ENCODE data around the gene NRXN3. TPM values are rescaled to one million over a fixed set of nuclear protein-coding genes. Genes with fewer than 3 reads are reported as not detected.

Gene NRXN3
- total RNA-seq, 4 donors from 2014 or later, result 0.04 to 0.16 TPM; not detected in 2

DNA sequence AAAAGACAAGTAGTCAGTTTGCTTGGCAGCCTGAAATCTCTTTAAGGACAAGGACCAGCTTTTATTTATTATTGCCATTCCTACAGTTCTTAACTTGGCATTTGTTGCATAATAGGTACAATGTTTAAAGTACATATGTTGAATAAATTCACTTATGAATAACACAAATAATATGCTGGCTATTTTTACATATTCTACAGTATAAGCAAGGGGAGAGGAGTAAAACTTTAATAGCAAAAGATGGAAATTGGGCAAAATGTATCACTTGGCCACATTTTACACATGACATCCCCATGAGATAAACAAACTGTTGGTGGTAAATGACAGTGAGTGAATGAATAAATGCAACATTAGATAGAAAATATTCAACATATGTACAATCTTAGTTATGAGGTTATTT lies 1708.1 kb downstream of the NRXN3 start:
- Histone ChIP-seq H3K9me3 (no peaks in the 10 kb centered on the region), H3K4me3 (no peak overlapping the region), H3K27me3 (no peaks in the 10 kb centered on the region), H3K27ac (no peak overlapping the region), H3K36me3 (no peaks in the 10 kb centered on the region), H3K4me1 (no peaks in the 10 kb centered on the region)
- in situ Hi-C loops (cut with MboI; ENCODE audit: low sequenced_read_pairs in 4 of 4), result no loop called here
- intact Hi-C loops (cut with DNase I; ENCODE audit: low total_unique reads), result no loop called here
- TF ChIP-seq, protein P1, sequence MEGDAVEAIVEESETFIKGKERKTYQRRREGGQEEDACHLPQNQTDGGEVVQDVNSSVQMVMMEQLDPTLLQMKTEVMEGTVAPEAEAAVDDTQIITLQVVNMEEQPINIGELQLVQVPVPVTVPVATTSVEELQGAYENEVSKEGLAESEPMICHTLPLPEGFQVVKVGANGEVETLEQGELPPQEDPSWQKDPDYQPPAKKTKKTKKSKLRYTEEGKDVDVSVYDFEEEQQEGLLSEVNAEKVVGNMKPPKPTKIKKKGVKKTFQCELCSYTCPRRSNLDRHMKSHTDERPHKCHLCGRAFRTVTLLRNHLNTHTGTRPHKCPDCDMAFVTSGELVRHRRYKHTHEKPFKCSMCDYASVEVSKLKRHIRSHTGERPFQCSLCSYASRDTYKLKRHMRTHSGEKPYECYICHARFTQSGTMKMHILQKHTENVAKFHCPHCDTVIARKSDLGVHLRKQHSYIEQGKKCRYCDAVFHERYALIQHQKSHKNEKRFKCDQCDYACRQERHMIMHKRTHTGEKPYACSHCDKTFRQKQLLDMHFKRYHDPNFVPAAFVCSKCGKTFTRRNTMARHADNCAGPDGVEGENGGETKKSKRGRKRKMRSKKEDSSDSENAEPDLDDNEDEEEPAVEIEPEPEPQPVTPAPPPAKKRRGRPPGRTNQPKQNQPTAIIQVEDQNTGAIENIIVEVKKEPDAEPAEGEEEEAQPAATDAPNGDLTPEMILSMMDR (IDR thresholded peaks at IDR 0.05 in 4 of 5, conservative IDR thresholded peaks at IDR 0.05 in 1 of 5), result no peak
- ATAC-seq (no peak), DNase-seq (no peak)

DNA sequence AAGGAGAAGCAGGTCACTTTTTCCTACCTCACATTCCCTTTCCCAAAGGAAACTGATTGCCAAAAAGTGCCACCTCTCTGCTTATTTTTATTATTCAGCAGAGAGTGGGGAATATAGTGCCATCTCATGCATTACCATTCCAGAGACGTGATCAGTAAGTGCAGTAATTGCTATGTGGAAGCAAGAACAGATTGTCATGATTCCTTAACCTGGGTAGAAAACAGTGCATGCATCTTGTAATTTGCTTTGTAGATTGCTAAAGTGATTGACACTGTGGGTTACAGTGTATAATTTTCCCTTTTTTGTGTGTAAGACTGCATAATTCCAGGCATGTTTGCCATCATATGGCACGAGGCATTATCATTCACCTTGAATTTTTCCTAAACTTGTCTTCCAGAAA lies 1708.6 kb downstream of the NRXN3 start:
- H3K4me1 ChIP-seq, result no peaks in the 10 kb centered on the region
- DNase-seq (no peak), ATAC-seq (no peak)
- no peak for TF ChIP-seq POLR2A (IDR thresholded peaks at IDR 0.05)
- TF ChIP-seq, protein P1 (IDR thresholded peaks at IDR 0.05 in 4 of 5, conservative IDR thresholded peaks at IDR 0.05 in 1 of 5), result no peak
- no peaks in the 10 kb centered on the region for H3K36me3 ChIP-seq
- in situ Hi-C loops (cut with MboI; ENCODE audit: low sequenced_read_pairs in 4 of 4), result no loop called here
- intact Hi-C loops (cut with DNase I; ENCODE audit: low total_unique reads), result no loop called here
- H3K9me3 ChIP-seq, result no peaks in the 10 kb centered on the region
- H3K27ac ChIP-seq, result no peak overlapping the region
- no peaks in the 10 kb centered on the region for H3K27me3 ChIP-seq
- H3K4me3 ChIP-seq, result no peak overlapping the region

DNA sequence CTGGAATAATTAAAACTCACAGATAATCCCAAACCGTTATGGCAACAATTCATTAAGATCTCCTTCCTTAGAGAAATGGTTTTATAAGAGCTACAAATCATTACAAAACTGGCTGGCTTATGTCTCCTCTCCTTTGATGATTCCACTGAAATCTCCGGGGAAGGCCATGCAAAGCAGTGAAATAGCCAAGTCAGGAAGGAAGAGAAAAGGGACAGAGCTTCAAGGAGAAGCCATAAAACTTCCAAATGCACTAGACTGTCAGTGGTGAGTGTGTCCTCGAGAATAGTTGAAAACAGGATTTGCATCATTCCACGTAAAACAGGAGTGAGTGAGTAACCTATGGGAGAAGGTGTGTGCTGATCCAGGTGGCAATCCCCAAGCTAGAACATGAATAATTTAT lies 1711.1 kb downstream of the NRXN3 start:
- Histone ChIP-seq H3K27me3 (no peaks in the 10 kb centered on the region), H3K36me3 (no peaks in the 10 kb centered on the region), H3K9me3 (no peaks in the 10 kb centered on the region), H3K4me3 (no peak overlapping the region), H3K4me1 (no peaks in the 10 kb centered on the region), H3K27ac (no peak overlapping the region)
- DNase-seq (no peak), ATAC-seq (no peak)
- in situ Hi-C loops (cut with MboI; ENCODE audit: low sequenced_read_pairs in 4 of 4) (no loop called here), intact Hi-C loops (cut with DNase I; ENCODE audit: low total_unique reads) (no loop called here)
- TF ChIP-seq POLR2A (IDR thresholded peaks at IDR 0.05), result no peak
- TF ChIP-seq, protein P1 (IDR thresholded peaks at IDR 0.05 in 4 of 5, conservative IDR thresholded peaks at IDR 0.05 in 1 of 5), result no peak

DNA sequence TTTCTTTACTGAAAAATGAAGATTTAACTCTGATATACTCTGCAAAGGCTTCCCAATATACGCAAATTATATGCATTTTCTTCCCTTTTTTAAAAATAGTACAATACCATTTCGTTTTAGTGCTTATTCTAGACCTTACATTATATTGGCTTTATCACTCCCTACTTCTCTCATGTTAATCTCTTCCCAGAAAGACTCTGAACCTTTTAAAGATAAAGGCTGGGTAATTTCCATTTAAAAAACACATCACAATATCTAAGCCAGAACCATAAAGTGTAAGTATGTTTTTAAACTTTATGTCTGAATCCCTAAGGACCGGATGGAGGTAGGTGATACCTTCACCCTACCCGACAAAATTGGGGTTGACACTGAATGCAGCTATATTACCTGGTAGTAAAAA lies 1720.4 kb downstream of the NRXN3 start:
- no peak for ATAC-seq
- no peaks in the 10 kb centered on the region for H3K36me3 ChIP-seq
- intact Hi-C loops (cut with DNase I; ENCODE audit: low total_unique reads), result no loop called here
- no peaks in the 10 kb centered on the region for H3K9me3 ChIP-seq
- in situ Hi-C loops (cut with MboI; ENCODE audit: low sequenced_read_pairs in 4 of 4), result no loop called here
- TF ChIP-seq POLR2A (IDR thresholded peaks at IDR 0.05), result no peak
- TF ChIP-seq, protein P1 (IDR thresholded peaks at IDR 0.05 in 4 of 5, conservative IDR thresholded peaks at IDR 0.05 in 1 of 5), result no peak
- H3K27me3 ChIP-seq, result no peaks in the 10 kb centered on the region
- H3K4me1 ChIP-seq, result no peaks in the 10 kb centered on the region
- no peak for DNase-seq
- no peak overlapping the region for H3K27ac ChIP-seq
- H3K4me3 ChIP-seq, result no peak overlapping the region

DNA sequence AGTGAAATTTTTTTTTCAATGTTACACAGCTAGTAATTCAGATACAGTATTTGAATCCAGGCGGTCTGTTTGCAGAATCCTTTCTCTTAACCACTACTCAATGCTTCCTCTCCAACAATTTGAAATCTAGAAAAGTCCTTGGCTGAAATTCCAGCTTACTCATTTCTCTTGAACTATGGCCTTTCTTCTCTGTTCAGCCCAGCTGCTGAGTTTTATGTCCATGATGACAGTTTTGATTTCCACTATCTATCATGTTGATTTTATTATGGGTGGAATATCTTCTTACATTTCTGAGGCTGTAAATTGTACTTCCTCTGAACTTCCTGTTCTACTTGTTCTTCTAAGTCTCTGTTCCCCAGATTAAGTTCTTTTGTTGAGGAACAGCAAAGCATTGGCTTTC lies 1725.8 kb downstream of the NRXN3 start:
- no peak for DNase-seq
- H3K27me3 ChIP-seq, result no peaks in the 10 kb centered on the region
- TF ChIP-seq, protein P1 (IDR thresholded peaks at IDR 0.05 in 4 of 5, conservative IDR thresholded peaks at IDR 0.05 in 1 of 5), result no peak
- no peak for TF ChIP-seq POLR2A (IDR thresholded peaks at IDR 0.05)
- in situ Hi-C loops (cut with MboI; ENCODE audit: low sequenced_read_pairs in 4 of 4), result no loop called here
- H3K4me1 ChIP-seq, result no peaks in the 10 kb centered on the region
- no peak overlapping the region for H3K4me3 ChIP-seq
- no peak overlapping the region for H3K27ac ChIP-seq
- no peak for ATAC-seq
- intact Hi-C loops (cut with DNase I; ENCODE audit: low total_unique reads), result no loop called here
- no peaks in the 10 kb centered on the region for H3K36me3 ChIP-seq
- H3K9me3 ChIP-seq, result no peaks in the 10 kb centered on the region
